ENCODE data around the gene EPAS1. TPM values are rescaled to one million over a fixed set of nuclear protein-coding genes. Genes with fewer than 3 reads are reported as not detected.
A peak's percentile ranks its signal among the peaks of the same experiment; 100 is the strongest.

The EPAS1 gene
- total and polyA plus RNA-seq, 2 of the 13 experiments (the other 11 are each of a cell fraction or from before 2014, with no cell fraction given), result 47.1 to 182 TPM

DNA sequence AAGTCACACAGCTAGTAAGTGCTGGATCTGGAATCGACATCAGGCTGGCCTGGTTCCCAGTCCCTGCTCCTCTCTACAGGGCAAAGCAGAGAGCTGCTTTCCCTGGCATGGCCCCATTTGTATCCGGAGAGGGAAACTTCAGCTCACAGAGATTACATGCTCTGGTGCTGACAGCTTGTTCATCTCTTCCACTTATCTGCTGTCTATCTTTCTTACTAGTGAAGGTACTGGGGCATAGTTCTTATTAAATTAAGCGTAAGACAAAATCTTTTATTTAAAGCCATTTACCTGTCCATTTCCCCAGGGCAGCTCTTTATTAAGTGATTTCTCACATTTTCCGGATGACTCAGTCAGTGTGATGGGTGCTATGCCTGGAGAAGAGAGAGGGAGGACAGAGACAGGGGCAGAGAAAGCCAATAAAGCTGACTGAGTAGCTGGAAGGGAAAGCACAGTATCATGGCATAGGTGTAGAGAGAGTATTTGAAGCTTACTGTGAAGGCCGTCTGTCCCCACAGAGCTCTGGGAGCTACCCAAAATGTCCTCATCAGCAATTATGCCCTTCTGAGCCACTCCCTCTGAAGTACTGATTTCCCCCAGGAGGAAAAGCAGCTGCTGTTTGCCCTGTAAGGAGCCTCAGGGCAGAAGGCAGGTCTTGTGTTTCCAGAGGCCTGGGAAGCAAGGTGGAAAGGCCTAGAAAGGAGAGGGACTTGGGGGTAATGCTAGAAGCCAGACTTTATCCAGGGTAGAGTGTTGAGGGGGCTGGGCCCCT lies 44.1 kb upstream of the EPAS1 start:
- H3K27me3 ChIP-seq (ENCODE audit: control insufficient read depth in 1 of 2, insufficient read depth in 2 of 2, low read length in 2 of 2), result peaks cover 3 to 40% of the 10 kb centered on the region in 2 experiments; a peak in 4 of 5 replicates
- in situ Hi-C loops (cut with HindIII; ENCODE audit: extremely low pct_ligation_motif_present, low pct_unique_long_range_greater_than_20kb) (no loop called here), intact Hi-C loops (cut with micrococcal nuclease; ENCODE audit: unreplicated experiment) (no loop called here)
- DNase-seq (ENCODE audit: low spot score) (no peak), FAIRE-seq (no peak), ATAC-seq (no peak)
- no peaks in the 10 kb centered on the region for H3K79me2 ChIP-seq (ENCODE audit: insufficient read depth, low read length)
- TF ChIP-seq MAFK (conservative IDR thresholded peaks at IDR 0.05 in 1 of 2, IDR thresholded peaks at IDR 0.05 in 1 of 2; ENCODE audit: low read length in 2 of 2) (peak; percentile 84 to 85), RXRA (CRISPR knock-in tag; IDR thresholded peaks at IDR 0.05) (no peak), SRSF1 (optimal IDR thresholded peaks at IDR 0.05; ENCODE audit: low read depth, low read length) (no peak), ZNF367 (CRISPR knock-in tag; IDR thresholded peaks at IDR 0.05; ENCODE audit: borderline replicate concordance) (no peak), SIX4 (CRISPR knock-in tag; IDR thresholded peaks at IDR 0.05) (no peak), MAFF (IDR thresholded peaks at IDR 0.05; ENCODE audit: low read depth, low read length) (peak; percentile 75), ZNF510 (CRISPR knock-in tag; IDR thresholded peaks at IDR 0.05; ENCODE audit: low read depth) (no peak)
- POLR2A ChIA-PET, result no interaction called here
- no peaks in the 10 kb centered on the region; a peak in 1 of 5 replicates for H3K36me3 ChIP-seq (replicated peaks in 1 of 2; ENCODE audit: control insufficient read depth in 1 of 2, insufficient read depth in 2 of 2, low read length in 2 of 2)
- 36% methylated on average over 5 of the region's 5 CpGs for WGBS (ENCODE audit: low lambda C conversion rate)
- no peak overlapping the region for H3K27ac ChIP-seq (ENCODE audit: extremely low read length, insufficient read depth, low read length)
- no peak overlapping the region for H3K4me2 ChIP-seq (ENCODE audit: low read depth, low read length)
- no peak overlapping the region for H2AFZ ChIP-seq (ENCODE audit: low read length)
- BruUV-seq (replicated peaks), result no TSS peak
- H3K4me1 ChIP-seq (ENCODE audit: insufficient read depth, low read length), result no peaks in the 10 kb centered on the region
- CTCF ChIA-PET (ENCODE audit: low intra/inter-chr PET ratio, low total read pairs), result no interaction called here
- H3K9me3 ChIP-seq (ENCODE audit: low read length), result no peaks in the 10 kb centered on the region
- H4K20me1 ChIP-seq (ENCODE audit: insufficient read depth, low read length), result no peaks in the 10 kb centered on the region
- H3K9ac ChIP-seq (ENCODE audit: insufficient read depth, low read depth, low read length), result no peak overlapping the region
- no peak overlapping the region for H3K4me3 ChIP-seq (replicated peaks in 1 of 3; ENCODE audit: insufficient read depth in 1 of 3, low read depth in 2 of 3, low read length in 3 of 3)

- no peaks in the 10 kb centered on the region for H3K4me1 ChIP-seq (ENCODE audit: insufficient read depth, low read length)
- H3K4me3 ChIP-seq (replicated peaks in 1 of 3; ENCODE audit: insufficient read depth in 1 of 3, low read depth in 2 of 3, low read length in 3 of 3), result no peak overlapping the region
- no peak for ATAC-seq
- no peak overlapping the region for H3K9ac ChIP-seq (ENCODE audit: insufficient read depth, low read depth, low read length)
- no peaks in the 10 kb centered on the region for H4K20me1 ChIP-seq (ENCODE audit: insufficient read depth, low read length)
- ChIA-PET POLR2A (no interaction called here), CTCF (ENCODE audit: low intra/inter-chr PET ratio, low total read pairs) (no interaction called here)
- no TSS peak for BruUV-seq (replicated peaks)
- no peaks in the 10 kb centered on the region; a peak in 1 of 5 replicates for H3K36me3 ChIP-seq (replicated peaks in 1 of 2; ENCODE audit: control insufficient read depth in 1 of 2, insufficient read depth in 2 of 2, low read length in 2 of 2)
- H3K27ac ChIP-seq (ENCODE audit: extremely low read length, insufficient read depth, low read length), result no peak overlapping the region
- no peaks in the 10 kb centered on the region for H3K9me3 ChIP-seq (ENCODE audit: low read length)
- in situ Hi-C loops (cut with HindIII; ENCODE audit: extremely low pct_ligation_motif_present, low pct_unique_long_range_greater_than_20kb), result no loop called here
- WGBS (ENCODE audit: low lambda C conversion rate), result 36% methylated on average over 4 of the region's 4 CpGs
- no peak for DNase-seq (ENCODE audit: low spot score)
- intact Hi-C loops (cut with micrococcal nuclease; ENCODE audit: unreplicated experiment), result no loop called here
- peaks cover 3 to 49% of the 10 kb centered on the region in 2 experiments; a peak in 4 of 5 replicates for H3K27me3 ChIP-seq (ENCODE audit: control insufficient read depth in 1 of 2, insufficient read depth in 2 of 2, low read length in 2 of 2)
- TF ChIP-seq STAG1 (CRISPR knock-in tag; IDR thresholded peaks at IDR 0.05) (no peak), SMAD9 (CRISPR knock-in tag; IDR thresholded peaks at IDR 0.05) (no peak), ZFX (CRISPR knock-in tag; IDR thresholded peaks at IDR 0.05; ENCODE audit: low read depth) (no peak)
- H3K4me2 ChIP-seq (ENCODE audit: low read depth, low read length), result no peak overlapping the region
- no peak for FAIRE-seq
- no peaks in the 10 kb centered on the region for H3K79me2 ChIP-seq (ENCODE audit: insufficient read depth, low read length)
- no peak overlapping the region for H2AFZ ChIP-seq (ENCODE audit: low read length)
These were observed 42.7 kb upstream of the EPAS1 start for GRCh38 chr2:46254474-46254873.
